Measurements from ENCODE around the gene LRRC57. TPM values are rescaled to one million over a fixed set of nuclear protein-coding genes. Genes with fewer than 3 reads are reported as not detected.
A peak's percentile ranks its signal among the peaks of the same experiment; 100 is the strongest.

Gene LRRC57
- total RNA-seq, 1 donor: 19.9 TPM

DNA sequence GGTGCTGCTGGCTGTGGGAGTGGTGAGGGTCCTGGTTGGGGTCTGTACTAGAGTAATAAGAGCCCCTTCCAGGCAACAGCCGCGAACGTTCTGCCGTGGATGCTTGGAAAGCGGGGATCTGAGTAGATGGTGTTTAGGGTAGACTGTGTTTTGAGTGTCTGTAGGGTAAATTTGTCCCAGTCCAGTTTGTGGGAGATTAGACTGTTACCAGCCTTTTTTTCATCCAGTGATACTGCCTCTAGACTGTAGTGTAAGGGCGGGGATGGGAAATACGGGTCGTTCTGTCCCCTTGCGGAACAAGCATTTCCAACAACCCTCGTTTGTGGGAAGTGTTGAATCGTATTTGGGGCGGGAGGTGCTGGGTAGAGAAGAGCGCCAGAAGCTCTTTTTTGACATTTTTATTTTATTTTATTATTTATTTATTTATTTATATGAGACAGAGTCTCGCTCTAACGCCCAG is 469 bp upstream of the LRRC57 start:
- TF ChIP-seq, protein P1, sequence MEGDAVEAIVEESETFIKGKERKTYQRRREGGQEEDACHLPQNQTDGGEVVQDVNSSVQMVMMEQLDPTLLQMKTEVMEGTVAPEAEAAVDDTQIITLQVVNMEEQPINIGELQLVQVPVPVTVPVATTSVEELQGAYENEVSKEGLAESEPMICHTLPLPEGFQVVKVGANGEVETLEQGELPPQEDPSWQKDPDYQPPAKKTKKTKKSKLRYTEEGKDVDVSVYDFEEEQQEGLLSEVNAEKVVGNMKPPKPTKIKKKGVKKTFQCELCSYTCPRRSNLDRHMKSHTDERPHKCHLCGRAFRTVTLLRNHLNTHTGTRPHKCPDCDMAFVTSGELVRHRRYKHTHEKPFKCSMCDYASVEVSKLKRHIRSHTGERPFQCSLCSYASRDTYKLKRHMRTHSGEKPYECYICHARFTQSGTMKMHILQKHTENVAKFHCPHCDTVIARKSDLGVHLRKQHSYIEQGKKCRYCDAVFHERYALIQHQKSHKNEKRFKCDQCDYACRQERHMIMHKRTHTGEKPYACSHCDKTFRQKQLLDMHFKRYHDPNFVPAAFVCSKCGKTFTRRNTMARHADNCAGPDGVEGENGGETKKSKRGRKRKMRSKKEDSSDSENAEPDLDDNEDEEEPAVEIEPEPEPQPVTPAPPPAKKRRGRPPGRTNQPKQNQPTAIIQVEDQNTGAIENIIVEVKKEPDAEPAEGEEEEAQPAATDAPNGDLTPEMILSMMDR (IDR thresholded peaks at IDR 0.05; ENCODE audit: insufficient read depth, low read depth, low read length): no peak
- H3K4me3 ChIP-seq (ENCODE audit: low read depth, low read length): peak overlapping the region; percentile 96
- peak; percentile 26 for DNase-seq (ENCODE audit: low read depth)

DNA sequence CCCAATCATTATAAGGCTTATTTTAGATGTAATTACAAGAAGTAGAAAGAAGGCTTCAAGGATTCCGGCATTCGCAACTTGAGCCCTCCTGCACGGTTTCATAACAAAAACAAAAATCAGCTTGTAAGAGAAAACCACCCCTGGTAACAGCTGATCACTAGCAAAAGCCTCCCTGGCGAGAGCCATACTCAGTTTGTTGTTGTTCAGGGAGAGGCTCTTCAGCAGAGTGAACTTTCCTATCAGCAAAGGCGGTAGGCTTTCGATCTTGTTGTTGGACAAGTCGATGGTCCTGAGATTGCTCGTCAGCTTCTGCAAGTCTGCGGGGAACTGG is 710 bp downstream of the LRRC57 start:
- peak overlapping the region; percentile 96 for H3K4me3 ChIP-seq (ENCODE audit: low read depth, low read length)
- peak; percentile 67 for DNase-seq (ENCODE audit: low read depth)
- TF ChIP-seq, protein P1 (IDR thresholded peaks at IDR 0.05; ENCODE audit: insufficient read depth, low read depth, low read length): no peak

DNA sequence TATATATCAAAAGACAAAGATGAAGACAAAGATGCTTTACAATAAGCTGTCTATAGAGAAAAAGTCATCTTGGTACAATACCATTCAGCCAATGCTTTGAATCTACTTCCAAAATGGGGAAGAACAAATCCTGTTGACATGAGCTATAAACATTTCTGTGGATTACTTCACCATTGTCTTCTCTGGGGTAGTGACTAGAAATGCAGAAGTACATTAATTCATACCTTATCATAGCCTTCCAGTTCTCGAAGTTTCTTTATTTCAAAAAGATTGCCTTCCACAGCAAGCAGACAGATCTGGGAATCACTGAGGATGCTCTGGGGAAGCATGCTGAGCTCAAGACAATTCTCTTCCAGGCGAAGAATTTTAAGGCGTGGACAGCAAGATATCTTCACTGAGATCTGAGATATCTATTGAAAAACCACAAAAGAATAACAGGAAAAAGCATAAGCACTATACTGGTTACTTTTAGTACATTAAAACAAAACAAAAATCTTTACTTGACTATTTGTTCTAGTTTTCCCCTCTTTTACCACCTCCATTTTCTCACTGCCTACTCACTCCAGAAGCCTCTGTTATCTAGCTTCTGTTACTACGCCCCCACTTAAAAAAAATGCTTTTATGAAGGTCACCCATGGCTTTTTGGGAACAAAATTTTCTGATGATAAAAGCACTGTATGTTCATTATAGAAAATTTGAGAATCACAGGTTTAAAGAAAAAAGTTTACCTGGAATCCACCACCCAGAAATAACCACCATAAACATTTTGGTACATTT is 3.6 kb downstream of the LRRC57 start:
- TF ChIP-seq, protein P1 (IDR thresholded peaks at IDR 0.05; ENCODE audit: insufficient read depth, low read depth, low read length): no peak
- DNase-seq (ENCODE audit: low read depth): peak; percentile 30
- no peak overlapping the region for H3K4me3 ChIP-seq (ENCODE audit: low read depth, low read length)

DNA sequence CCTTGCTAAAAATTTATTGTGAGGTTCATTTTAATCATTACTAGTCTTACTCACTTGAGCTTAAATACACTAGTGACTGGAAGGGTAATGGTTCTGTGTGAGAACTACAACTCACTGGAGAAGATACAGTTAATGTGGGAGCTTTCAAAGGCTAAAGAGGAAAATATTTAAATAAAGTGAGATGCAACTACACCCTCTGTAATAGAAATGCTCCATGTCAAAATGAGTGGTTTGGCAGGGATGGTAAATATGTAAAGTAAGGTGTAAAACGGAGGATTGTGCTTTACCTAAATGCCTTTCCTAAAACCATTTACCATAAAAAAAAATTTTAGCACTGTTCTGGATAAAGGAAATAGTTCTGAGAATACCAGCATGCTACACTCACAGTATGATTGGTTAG is 15.3 kb downstream of the LRRC57 start:
- no peak overlapping the region for H3K4me3 ChIP-seq (ENCODE audit: low read depth, low read length)
- TF ChIP-seq, protein P1 (IDR thresholded peaks at IDR 0.05; ENCODE audit: insufficient read depth, low read depth, low read length): no peak
- no peak for DNase-seq (ENCODE audit: low read depth)

DNA sequence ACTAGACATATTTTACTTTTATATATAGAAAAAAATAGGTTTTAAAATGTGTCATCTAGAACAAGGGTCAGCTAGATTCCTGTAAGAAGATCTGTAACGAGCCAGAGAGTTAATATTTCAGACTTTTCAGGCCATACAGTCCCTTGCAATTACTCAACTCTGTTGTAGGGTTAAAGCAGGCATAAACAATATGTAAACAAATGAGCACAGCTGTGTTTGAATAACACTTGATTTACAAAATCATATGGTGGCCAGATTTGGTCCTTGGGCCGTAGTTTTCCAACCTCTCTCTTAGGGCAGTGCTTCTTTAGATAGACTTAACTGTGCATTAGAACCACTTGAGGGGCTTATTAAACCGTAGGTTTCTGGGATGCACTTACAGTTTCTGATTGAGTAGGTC is 19.6 kb downstream of the LRRC57 start:
- TF ChIP-seq, protein P1 (IDR thresholded peaks at IDR 0.05; ENCODE audit: insufficient read depth, low read depth, low read length): no peak
- no peak overlapping the region for H3K4me3 ChIP-seq (ENCODE audit: low read depth, low read length)
- DNase-seq (ENCODE audit: low read depth): peak; percentile 71

DNA sequence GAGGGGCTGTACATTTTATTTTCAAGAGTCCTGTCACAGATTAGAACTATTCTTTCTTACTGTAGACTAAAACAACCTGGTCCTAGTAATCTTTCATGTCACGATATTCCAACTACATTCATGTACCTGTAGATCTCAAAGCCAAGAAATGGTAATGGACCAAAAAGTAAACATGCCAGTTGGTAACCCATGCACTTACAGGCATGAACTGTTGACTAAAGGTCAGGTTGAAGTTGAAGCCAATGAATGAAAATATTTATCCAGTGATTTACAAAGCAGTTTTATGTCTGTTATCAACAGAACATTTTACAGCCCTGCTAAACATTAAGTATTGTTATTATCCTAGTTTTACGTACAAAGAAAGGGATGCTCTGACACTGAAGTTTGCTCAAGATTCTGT is 25.3 kb downstream of the LRRC57 start:
- no peak overlapping the region for H3K4me3 ChIP-seq (ENCODE audit: low read depth, low read length)
- TF ChIP-seq, protein P1 (IDR thresholded peaks at IDR 0.05; ENCODE audit: insufficient read depth, low read depth, low read length): no peak
- DNase-seq (ENCODE audit: low read depth): no peak

DNA sequence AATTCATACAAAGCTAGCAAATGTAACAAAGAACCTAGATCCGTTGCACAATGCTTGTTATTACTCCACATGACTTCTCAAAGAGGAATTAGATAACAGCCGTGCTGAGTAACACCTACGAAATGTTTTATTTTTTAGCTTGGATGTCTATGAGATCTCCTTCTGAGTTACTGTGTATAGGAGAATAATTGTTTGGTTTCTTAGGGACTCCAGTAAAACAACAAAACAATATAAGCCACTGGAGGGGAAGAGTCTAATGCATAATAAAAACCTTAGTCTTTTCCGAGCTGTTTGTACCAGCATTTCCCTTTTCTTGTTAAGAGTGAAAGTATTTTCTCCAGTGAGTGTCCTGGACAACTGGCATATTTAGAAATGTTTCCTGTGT is 37.6 kb downstream of the LRRC57 start:
- TF ChIP-seq, protein P1 (IDR thresholded peaks at IDR 0.05; ENCODE audit: insufficient read depth, low read depth, low read length): no peak
- peak overlapping the region; percentile 7 for H3K4me3 ChIP-seq (ENCODE audit: low read depth, low read length)
- peak; percentile 83 for DNase-seq (ENCODE audit: low read depth)

All from fibroblast of villous mesenchyme (primary cell).